LNCaP clone FGC (cell line): ENCODE measurements around the gene LRSAM1.
A peak's percentile ranks its signal among the peaks of the same experiment; 100 is the strongest.

Experiments
- DNase-seq: peaks from one replicate; pipeline ENCODE4 v3.0.0-alpha.2; 2011; ENCODE audit warnings: low read depth
- H3K4me3 ChIP-seq: 2 replicates; pipeline ENCODE4 v1.5.1; 2011; ENCODE audit warnings: mild to moderate bottlenecking, low read depth, low read length, control low read depth
- TF ChIP-seq, protein P1 (sequence below): IDR thresholded peaks from 2 replicates; pipeline ENCODE4 v1.5.1; 2012; ENCODE audit warnings: mild to moderate bottlenecking; ENCODE audit not compliant: control insufficient read depth, insufficient read depth; ENCODE audit errors: extremely low read depth

Gene LRSAM1

DNA sequence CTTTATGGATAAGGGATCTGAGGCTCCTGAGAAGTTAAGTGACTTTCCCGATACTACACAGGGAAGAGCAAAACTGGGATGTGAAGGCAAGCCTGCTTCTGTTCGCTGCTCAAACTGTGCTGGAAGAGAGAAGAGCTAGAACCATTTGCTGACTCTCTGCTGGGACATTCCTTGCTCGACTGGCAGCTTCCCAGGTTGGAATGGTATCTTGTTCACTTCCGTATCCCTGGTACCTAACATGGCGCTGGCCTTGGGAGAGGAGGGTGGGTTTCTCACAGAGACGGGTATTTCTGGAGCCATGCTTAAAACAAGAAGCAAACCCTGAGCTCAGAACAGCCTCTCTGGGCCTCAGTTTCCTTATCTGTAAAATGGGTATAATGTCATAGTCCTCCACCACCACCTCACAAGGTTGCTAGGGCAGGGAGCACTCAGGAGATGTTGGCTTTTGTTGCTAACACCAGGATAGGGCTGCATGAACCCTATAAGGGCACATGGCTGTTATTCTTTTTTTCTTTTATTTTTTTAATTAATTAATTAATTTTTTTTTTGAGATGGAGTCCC, 92.7 kb downstream of the LRSAM1 start:
- TF ChIP-seq, protein P1, sequence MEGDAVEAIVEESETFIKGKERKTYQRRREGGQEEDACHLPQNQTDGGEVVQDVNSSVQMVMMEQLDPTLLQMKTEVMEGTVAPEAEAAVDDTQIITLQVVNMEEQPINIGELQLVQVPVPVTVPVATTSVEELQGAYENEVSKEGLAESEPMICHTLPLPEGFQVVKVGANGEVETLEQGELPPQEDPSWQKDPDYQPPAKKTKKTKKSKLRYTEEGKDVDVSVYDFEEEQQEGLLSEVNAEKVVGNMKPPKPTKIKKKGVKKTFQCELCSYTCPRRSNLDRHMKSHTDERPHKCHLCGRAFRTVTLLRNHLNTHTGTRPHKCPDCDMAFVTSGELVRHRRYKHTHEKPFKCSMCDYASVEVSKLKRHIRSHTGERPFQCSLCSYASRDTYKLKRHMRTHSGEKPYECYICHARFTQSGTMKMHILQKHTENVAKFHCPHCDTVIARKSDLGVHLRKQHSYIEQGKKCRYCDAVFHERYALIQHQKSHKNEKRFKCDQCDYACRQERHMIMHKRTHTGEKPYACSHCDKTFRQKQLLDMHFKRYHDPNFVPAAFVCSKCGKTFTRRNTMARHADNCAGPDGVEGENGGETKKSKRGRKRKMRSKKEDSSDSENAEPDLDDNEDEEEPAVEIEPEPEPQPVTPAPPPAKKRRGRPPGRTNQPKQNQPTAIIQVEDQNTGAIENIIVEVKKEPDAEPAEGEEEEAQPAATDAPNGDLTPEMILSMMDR, result no peak
- no peak overlapping the region for H3K4me3 ChIP-seq
- no peak for DNase-seq

DNA sequence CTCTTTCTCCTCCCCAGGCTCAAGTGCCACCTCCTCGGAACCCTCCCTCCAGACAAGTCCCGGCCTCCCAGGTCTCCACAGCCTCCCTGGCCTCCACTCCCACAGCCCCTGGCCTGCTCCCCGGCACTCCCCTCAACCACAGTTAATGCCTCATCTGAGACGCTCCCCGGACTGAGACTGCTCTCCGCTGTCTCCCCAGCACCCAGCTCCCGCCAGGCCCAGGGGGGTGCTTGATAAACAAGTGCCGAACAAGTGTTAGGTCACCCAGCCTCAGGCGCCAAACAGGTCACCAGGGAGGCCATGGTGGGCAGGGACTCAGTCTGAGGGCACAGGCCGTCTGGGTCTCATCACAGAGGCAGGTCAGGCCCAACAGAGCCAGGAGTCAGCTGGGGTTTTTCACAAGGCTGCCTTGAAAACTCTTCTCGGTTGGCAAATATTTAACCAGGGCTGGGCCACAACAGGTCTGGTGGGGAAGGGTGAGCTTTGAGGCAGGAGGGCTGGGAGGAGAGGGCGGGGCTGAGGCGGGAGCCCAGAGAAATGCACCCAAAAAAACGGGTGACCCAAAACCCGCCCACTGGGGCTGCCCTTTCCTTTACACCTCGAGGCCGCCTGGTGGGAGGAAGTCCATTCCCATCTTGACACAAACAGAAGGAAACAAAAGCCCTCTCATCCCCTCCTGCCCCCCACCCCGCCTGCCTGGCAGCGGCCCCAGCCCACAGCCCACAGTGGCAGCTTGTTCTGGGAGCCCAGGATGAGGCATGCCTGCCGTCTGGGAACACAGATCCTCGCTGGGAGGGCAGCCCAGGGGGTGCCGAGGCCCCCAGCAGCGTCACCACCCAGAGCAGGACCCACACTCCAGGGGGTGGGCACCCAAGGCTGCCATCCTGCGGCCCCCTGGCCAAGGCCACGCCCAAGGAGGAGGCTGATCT, 94.2 kb downstream of the LRSAM1 start:
- TF ChIP-seq, protein P1, result no peak
- peak overlapping the region; percentile 28 for H3K4me3 ChIP-seq
- DNase-seq, result peak; percentile 84

DNA sequence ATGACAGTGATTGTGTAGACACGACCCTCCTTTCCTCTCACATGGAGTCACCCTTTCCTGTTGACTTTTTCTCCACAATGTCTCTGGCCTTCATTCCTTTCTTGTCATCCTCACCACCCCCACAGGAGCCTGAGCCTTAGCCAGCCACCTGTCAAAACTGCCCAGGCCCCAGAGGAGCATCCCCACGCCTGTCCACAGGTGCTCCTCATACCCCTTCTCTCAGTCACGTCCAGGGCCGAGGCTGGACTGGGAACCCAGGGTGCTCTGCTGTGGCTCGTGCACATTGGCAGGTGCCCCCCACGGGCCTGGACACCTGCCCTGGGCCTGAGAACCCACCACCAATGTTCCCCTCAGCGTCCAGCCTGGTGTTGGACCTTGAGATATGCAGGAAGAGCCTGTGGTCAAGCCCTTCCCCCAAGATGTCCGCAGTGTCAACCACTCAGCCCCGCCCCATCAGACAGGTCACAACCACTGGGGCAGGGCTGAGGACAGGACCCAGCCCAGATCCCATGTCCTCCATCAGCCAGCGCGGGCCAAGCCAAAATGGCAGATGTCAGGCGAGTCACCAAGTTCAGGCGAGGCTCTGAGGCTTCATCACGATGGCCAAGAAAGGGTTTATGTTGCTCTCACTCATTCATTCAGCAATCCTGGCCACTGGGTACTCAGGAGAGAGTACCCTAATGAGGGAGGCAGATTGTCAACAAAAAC, 95.0 kb downstream of the LRSAM1 start:
- no peak for DNase-seq
- peak overlapping the region; percentile 28; the same call in 1 of the 2 replicates for H3K4me3 ChIP-seq
- TF ChIP-seq, protein P1, result no peak

DNA sequence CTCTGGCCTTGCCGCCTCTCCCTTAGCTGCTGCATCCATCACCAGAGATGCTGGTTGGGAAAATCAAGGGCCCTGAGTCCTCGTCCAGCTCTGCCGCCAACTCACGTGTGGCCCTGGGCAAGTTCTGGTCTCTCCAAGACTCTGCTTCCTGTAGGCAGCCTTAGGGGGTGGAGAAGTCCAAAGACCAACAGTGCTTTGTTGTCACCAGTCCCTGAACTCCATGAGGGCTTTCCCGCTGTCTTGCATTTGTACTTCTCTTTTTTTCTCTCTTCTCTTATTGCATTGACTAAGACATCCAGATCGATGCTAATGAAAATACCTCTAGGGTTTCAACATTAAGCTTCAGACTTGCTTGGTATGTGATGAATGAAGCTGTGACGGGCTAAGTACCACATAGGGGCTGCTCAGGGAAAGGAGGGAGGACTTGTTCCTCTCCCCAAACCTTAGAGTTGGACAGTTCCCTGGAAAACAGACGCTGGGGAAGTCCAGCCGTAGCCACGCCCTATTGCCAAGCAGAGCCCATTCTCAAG, 97.1 kb downstream of the LRSAM1 start:
- TF ChIP-seq, protein P1, result no peak
- DNase-seq, result no peak
- H3K4me3 ChIP-seq, result no peak overlapping the region

DNA sequence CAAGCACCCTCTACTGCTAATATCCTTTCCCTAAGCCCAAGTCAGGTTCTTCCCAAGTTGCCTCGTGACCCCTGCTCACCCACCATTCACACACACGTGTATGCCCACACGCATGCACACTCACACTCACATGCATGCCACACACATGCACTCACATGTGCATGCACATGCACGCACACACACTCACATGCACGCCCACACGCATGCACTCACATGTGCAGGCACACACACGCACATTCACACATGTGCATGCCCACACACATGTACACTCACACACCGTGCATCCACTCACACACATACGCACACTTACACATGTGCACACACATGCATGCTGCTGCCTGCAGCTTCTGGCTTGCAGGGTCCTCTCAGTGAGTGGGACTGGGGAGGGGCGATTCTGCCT, 97.9 kb downstream of the LRSAM1 start:
- no peak for DNase-seq
- TF ChIP-seq, protein P1, result no peak
- no peak overlapping the region for H3K4me3 ChIP-seq

DNA sequence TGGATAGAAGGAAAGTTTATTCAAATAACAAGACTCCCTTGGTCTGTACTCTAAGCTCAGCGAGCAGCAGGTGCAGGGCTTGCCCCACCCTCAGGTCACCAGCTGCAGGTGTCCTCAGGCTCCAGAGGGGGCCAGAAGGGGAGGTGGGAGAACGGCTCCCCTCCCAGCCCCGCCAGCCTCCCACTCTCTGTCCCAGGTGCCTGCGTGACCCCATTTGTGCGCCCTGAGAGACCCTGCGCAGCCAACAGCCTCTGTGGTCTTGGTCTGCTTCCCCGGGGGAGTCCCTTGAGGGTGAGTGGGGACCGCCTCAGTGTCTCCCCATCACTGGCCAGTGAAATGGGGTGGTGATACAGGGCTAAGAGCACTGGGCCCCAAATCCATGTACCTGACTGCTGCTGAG, 98.4 kb downstream of the LRSAM1 start:
- DNase-seq, result no peak
- no peak overlapping the region for H3K4me3 ChIP-seq
- TF ChIP-seq, protein P1, result no peak
